ENCODE results near the gene STK10. TPM values are rescaled to one million over a fixed set of nuclear protein-coding genes. Genes with fewer than 3 reads are reported as not detected.

STK10 gene
- total RNA-seq, 2 donors from 2014 or later, result 9.1 to 9.9 TPM

DNA sequence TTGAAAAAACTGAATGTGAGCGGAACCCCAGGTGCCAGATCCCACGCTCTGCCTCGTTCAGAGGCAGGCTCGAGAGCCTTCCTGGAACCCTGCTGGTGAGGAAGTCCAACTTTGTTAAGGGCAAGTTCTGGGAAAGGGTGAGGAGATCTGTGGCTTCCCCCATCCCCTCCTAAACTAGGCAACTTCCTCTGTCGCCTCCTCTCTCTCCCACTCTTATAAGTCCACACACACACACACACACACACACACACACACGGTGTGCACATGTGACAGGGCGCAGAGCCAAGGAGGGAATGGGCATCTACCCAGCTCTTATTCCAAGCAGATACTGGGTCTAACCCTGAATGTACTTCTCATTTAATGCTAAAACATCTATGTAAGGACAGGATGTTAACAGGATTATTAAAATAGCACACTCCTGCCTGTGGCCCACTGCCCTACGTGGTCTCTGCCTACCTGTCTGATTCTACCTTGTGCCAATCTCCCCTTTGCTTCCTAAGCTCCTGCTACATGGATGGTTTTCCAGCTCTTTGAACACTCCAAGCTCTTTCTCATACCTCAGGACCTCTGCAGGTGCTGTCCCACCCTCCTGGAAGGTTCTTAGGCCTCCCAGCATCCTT, 109.2 kb downstream of the STK10 start:
- peak overlapping the region in 2 of 4 donors; percentile 30 to 39 for H3K27ac ChIP-seq
- peaks cover 14% of the 10 kb centered on the region for H3K4me1 ChIP-seq
- H3K4me3 ChIP-seq, result no peak overlapping the region
- WGBS, 2 donors, result 24 to 30% methylated on average over 8 of the region's 8 CpGs
- intact Hi-C loops (cut with DNase I), result no loop called here
- peaks cover 0 to 3% of the 10 kb centered on the region in 2 donors for H3K36me3 ChIP-seq (replicated peaks in 1 of 2; ENCODE audit: insufficient read depth in 1 of 2, low read depth in 2 of 2)
- H3K27me3 ChIP-seq, result no peaks in the 10 kb centered on the region
- no peak for TF ChIP-seq POLR2A (IDR thresholded peaks at IDR 0.05)
- peak in 2 of 7 experiments; percentile 12 to 16 for TF ChIP-seq CTCF (IDR thresholded peaks at IDR 0.05)
- no peaks in the 10 kb centered on the region for H3K9me3 ChIP-seq
- ATAC-seq (peak; percentile 70), DNase-seq (peak; percentile 80 to 87 (median 82))

- Histone ChIP-seq H3K4me1 (peaks cover 14% of the 10 kb centered on the region), H3K27me3 (no peaks in the 10 kb centered on the region), H3K27ac (peak overlapping the region in 2 of 4 donors; percentile 7 to 39), H3K4me3 (no peak overlapping the region), H3K36me3 (replicated peaks in 1 of 2; ENCODE audit: insufficient read depth in 1 of 2, low read depth in 2 of 2) (peaks cover 0 to 3% of the 10 kb centered on the region in 2 donors), H3K9me3 (no peaks in the 10 kb centered on the region)
- peak; percentile 58 for ATAC-seq
- WGBS, 2 donors, result 57 to 59% methylated on average over 6 to 9 of the region's 9 CpGs
- intact Hi-C loops (cut with DNase I), result no loop called here
- TF ChIP-seq CTCF (IDR thresholded peaks at IDR 0.05) (no peak), POLR2A (IDR thresholded peaks at IDR 0.05) (no peak)
- DNase-seq, result peak; percentile 56 to 80 (median 70)
Measured at GRCh38 chr5:172077664-172078425, 110.2 kb downstream of the STK10 start.

DNA sequence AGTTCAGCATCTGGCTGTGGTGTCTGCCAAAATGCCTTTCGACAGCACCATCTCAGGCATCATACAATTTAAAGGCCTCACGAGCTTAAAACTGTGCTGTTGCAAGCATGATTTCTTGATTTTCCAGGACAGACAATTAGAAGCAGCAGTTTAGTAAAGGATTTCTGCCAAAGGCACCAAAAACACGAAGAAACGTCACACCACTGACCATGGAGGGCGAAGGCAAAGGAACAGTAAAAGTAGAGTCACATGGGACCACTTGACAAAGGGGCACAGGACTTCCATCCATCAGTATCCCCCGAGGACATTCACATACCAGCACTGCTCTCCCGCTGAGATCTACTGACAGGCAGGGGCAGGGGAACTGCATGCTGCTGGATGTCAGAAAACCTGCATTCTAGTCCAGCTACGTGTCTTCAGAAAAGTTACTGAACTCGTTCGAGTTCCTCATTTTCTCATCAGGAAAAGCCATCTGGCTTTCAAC, 111.2 kb downstream of the STK10 start:
- intact Hi-C loops (cut with DNase I), result no loop called here
- DNase-seq (peak in 1 of 4 donors; percentile 16), ATAC-seq (no peak)
- Histone ChIP-seq H3K4me1 (peaks cover 14% of the 10 kb centered on the region), H3K27me3 (no peaks in the 10 kb centered on the region), H3K27ac (peak overlapping the region in 1 of 4 donors; percentile 26), H3K4me3 (no peak overlapping the region), H3K9me3 (no peaks in the 10 kb centered on the region), H3K36me3 (replicated peaks in 1 of 2; ENCODE audit: insufficient read depth in 1 of 2, low read depth in 2 of 2) (no peaks in the 10 kb centered on the region)
- TF ChIP-seq CTCF (IDR thresholded peaks at IDR 0.05) (no peak), POLR2A (IDR thresholded peaks at IDR 0.05) (no peak)
- WGBS, 2 donors, result 57 to 73% methylated on average over 10 of the region's 10 CpGs

DNA sequence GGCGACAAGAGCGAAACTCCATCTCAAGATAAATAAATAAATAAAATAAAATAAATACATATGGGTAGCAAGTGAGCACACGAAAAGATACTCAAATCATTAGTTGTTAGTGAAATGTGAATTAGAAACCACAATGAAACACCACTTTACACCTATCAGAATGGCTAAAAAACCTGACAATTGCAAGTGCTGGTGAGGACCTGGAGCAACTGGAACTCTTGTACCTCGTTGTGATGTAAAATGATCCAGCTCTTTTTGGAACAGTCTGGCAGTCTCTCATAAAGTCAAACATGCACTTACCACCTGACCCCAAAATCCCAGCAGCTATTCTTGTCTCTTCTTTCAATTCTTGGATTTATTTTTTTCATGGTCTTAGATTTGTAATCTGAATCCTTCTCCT, 112.4 kb downstream of the STK10 start:
- Histone ChIP-seq H3K36me3 (replicated peaks in 1 of 2; ENCODE audit: insufficient read depth in 1 of 2, low read depth in 2 of 2) (no peaks in the 10 kb centered on the region), H3K9me3 (no peaks in the 10 kb centered on the region), H3K4me1 (peaks cover 14% of the 10 kb centered on the region), H3K27ac (no peak overlapping the region), H3K4me3 (no peak overlapping the region), H3K27me3 (no peaks in the 10 kb centered on the region)
- 93 to 95% methylated on average over 4 of the region's 4 CpGs for WGBS, 2 donors
- intact Hi-C loops (cut with DNase I), result no loop called here
- TF ChIP-seq CTCF (IDR thresholded peaks at IDR 0.05) (no peak), POLR2A (IDR thresholded peaks at IDR 0.05) (no peak)
- ATAC-seq (no peak), DNase-seq (no peak)

Data from body of pancreas (tissue), 4 donors.